ENCODE data around the gene ATP2C2.

Gene ATP2C2

GRCh38 chr16:84368308-84368996 is at the start of gene ATP2C2:
Gene ATP2C2, plus strand, starts transcription at chr16:84368538. Its CDS starts 78 bp downstream, at chr16:84368616.
- peak; percentile 80 for DNase-seq (ENCODE audit: low spot score)
- Histone ChIP-seq H3K36me3 (ENCODE audit: low read depth) (no peaks in the 10 kb centered on the region), H3K4me3 (ENCODE audit: severe bottlenecking) (peak within 1 kb of the TSS; percentile 66), H3K9me3 (ENCODE audit: severe bottlenecking) (no peaks in the 10 kb centered on the region), H3K27ac (ENCODE audit: poor library complexity, severe bottlenecking) (peak within 1 kb of the TSS; percentile 59), H3K27me3 (ENCODE audit: insufficient read depth, poor library complexity, severe bottlenecking) (no peaks in the 10 kb centered on the region), H3K4me1 (ENCODE audit: insufficient read depth, poor library complexity, severe bottlenecking) (peaks cover 17% of the 10 kb centered on the region)
- TF ChIP-seq CTCF (IDR thresholded peaks at IDR 0.05; ENCODE audit: poor library complexity, severe bottlenecking) = no peak
- ATAC-seq (ENCODE audit: low read depth) = peak; percentile 92

- TF ChIP-seq CTCF (IDR thresholded peaks at IDR 0.05; ENCODE audit: poor library complexity, severe bottlenecking) = no peak
- no peaks in the 10 kb centered on the region for H3K27me3 ChIP-seq (ENCODE audit: insufficient read depth, poor library complexity, severe bottlenecking)
- H3K36me3 ChIP-seq (ENCODE audit: low read depth) = no peaks in the 10 kb centered on the region
- no peaks in the 10 kb centered on the region for H3K4me1 ChIP-seq (ENCODE audit: insufficient read depth, poor library complexity, severe bottlenecking)
- H3K4me3 ChIP-seq (ENCODE audit: severe bottlenecking) = no peak overlapping the region
- DNase-seq (ENCODE audit: low spot score) = no peak
- no peak for ATAC-seq (ENCODE audit: low read depth)
- H3K9me3 ChIP-seq (ENCODE audit: severe bottlenecking) = no peaks in the 10 kb centered on the region
- H3K27ac ChIP-seq (ENCODE audit: poor library complexity, severe bottlenecking) = no peak overlapping the region
Measured at GRCh38 chr16:84319146-84319760, 49.1 kb upstream of the ATP2C2 start.

- no peak overlapping the region for H3K27ac ChIP-seq (ENCODE audit: poor library complexity, severe bottlenecking)
- ATAC-seq (ENCODE audit: low read depth) = no peak
- DNase-seq (ENCODE audit: low spot score) = no peak
- H3K36me3 ChIP-seq (ENCODE audit: low read depth) = no peaks in the 10 kb centered on the region
- H3K27me3 ChIP-seq (ENCODE audit: insufficient read depth, poor library complexity, severe bottlenecking) = no peaks in the 10 kb centered on the region
- no peak for TF ChIP-seq CTCF (IDR thresholded peaks at IDR 0.05; ENCODE audit: poor library complexity, severe bottlenecking)
- no peak overlapping the region for H3K4me3 ChIP-seq (ENCODE audit: severe bottlenecking)
- no peaks in the 10 kb centered on the region for H3K9me3 ChIP-seq (ENCODE audit: severe bottlenecking)
- no peaks in the 10 kb centered on the region for H3K4me1 ChIP-seq (ENCODE audit: insufficient read depth, poor library complexity, severe bottlenecking)
Measured at GRCh38 chr16:84320511-84320910, 47.8 kb upstream of the ATP2C2 start.

GRCh38 chr16:84321932-84322331 is 46.4 kb upstream of the ATP2C2 start:
- Histone ChIP-seq H3K9me3 (ENCODE audit: severe bottlenecking) (no peaks in the 10 kb centered on the region), H3K4me1 (ENCODE audit: insufficient read depth, poor library complexity, severe bottlenecking) (no peaks in the 10 kb centered on the region), H3K27me3 (ENCODE audit: insufficient read depth, poor library complexity, severe bottlenecking) (no peaks in the 10 kb centered on the region), H3K27ac (ENCODE audit: poor library complexity, severe bottlenecking) (no peak overlapping the region), H3K4me3 (ENCODE audit: severe bottlenecking) (no peak overlapping the region), H3K36me3 (ENCODE audit: low read depth) (no peaks in the 10 kb centered on the region)
- no peak for TF ChIP-seq CTCF (IDR thresholded peaks at IDR 0.05; ENCODE audit: poor library complexity, severe bottlenecking)
- ATAC-seq (ENCODE audit: low read depth) (no peak), DNase-seq (ENCODE audit: low spot score) (no peak)

GRCh38 chr16:84322749-84323148 is 45.6 kb upstream of the ATP2C2 start:
- Histone ChIP-seq H3K4me1 (ENCODE audit: insufficient read depth, poor library complexity, severe bottlenecking) (no peaks in the 10 kb centered on the region), H3K27ac (ENCODE audit: poor library complexity, severe bottlenecking) (no peak overlapping the region), H3K27me3 (ENCODE audit: insufficient read depth, poor library complexity, severe bottlenecking) (no peaks in the 10 kb centered on the region), H3K4me3 (ENCODE audit: severe bottlenecking) (no peak overlapping the region), H3K36me3 (ENCODE audit: low read depth) (no peaks in the 10 kb centered on the region), H3K9me3 (ENCODE audit: severe bottlenecking) (no peaks in the 10 kb centered on the region)
- ATAC-seq (ENCODE audit: low read depth) (no peak), DNase-seq (ENCODE audit: low spot score) (no peak)
- no peak for TF ChIP-seq CTCF (IDR thresholded peaks at IDR 0.05; ENCODE audit: poor library complexity, severe bottlenecking)
